A673 (cell line): Measurements from ENCODE around the gene ANAPC5.

Experiments
- EZH2 ChIP-seq: fragments of 200-600 bp; sonication (generic); IDR thresholded peaks from 2 replicates; pipeline ENCODE4 v1.6.1; 2017; ENCODE audit warnings: borderline replicate concordance, low read depth, mild to moderate bottlenecking, mixed read lengths, antibody characterized with exemption, low read length; ENCODE audit not compliant: poor library complexity, severe bottlenecking
- TF ChIP-seq, protein P1 (sequence below): fragments of 300-800, 200-600 bp; sonication (generic); conservative IDR thresholded peaks from 2 replicates; pipeline ENCODE4 v1.5.1; 2017; ENCODE audit warnings: low read depth, mild to moderate bottlenecking, antibody characterized with exemption, low read length, moderate library complexity, mixed read lengths

DNA sequence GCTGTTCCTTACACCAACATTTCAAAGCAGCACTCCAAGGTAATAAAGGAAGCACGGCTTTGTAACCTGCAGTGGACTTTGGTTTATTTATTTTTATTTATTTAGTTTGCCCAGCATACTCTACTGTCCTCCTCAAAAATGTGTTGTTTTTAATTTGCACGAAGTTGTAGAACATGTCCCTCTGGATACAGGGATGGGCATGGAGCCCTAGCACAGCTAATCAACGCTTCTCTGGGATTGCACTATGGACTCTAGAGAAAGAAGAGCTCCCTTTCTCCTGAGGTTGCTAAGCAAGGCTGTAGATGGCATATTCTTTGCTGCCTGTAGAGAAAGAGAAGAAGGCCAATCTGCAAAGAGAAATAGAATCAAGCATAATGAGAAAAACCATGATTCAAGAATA lies 5.9 kb upstream of the ANAPC5 start:
- TF ChIP-seq, protein P1, sequence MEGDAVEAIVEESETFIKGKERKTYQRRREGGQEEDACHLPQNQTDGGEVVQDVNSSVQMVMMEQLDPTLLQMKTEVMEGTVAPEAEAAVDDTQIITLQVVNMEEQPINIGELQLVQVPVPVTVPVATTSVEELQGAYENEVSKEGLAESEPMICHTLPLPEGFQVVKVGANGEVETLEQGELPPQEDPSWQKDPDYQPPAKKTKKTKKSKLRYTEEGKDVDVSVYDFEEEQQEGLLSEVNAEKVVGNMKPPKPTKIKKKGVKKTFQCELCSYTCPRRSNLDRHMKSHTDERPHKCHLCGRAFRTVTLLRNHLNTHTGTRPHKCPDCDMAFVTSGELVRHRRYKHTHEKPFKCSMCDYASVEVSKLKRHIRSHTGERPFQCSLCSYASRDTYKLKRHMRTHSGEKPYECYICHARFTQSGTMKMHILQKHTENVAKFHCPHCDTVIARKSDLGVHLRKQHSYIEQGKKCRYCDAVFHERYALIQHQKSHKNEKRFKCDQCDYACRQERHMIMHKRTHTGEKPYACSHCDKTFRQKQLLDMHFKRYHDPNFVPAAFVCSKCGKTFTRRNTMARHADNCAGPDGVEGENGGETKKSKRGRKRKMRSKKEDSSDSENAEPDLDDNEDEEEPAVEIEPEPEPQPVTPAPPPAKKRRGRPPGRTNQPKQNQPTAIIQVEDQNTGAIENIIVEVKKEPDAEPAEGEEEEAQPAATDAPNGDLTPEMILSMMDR = no peak
- TF ChIP-seq EZH2 = no peak
